NCI-H1930 (cell line): ENCODE measurements around the gene APPBP2.
"Not testable (repeated sequence)": the region's sequence is repeated elsewhere in the genome, so short reads cannot be mapped to it uniquely, and the experiment has no call there.

Source experiments
- DNase-seq, 2 experiments: peaks; one replicate each; lab custom pipeline; 2025; lab: John Stamatoyannopoulos, UW

Gene APPBP2

GRCh38 chr17:60433021-60433997 is 92.7 kb downstream of the APPBP2 start:
- DNase-seq = not testable (repeated sequence)

- DNase-seq = not testable (repeated sequence)
These were observed 95.5 kb downstream of the APPBP2 start for GRCh38 chr17:60430561-60430960.

- not testable (repeated sequence) for DNase-seq
These were observed 97.6 kb downstream of the APPBP2 start for GRCh38 chr17:60428491-60428890.

- no peak for DNase-seq
These were observed 99.4 kb downstream of the APPBP2 start for GRCh38 chr17:60426596-60426995.

- DNase-seq = no peak
These were observed 100.4 kb downstream of the APPBP2 start for GRCh38 chr17:60425626-60426025.

- no peak for DNase-seq
These were observed 102.2 kb downstream of the APPBP2 start for GRCh38 chr17:60423865-60424264.

- DNase-seq = no peak
These were observed 103.8 kb downstream of the APPBP2 start, which contains the start of gene CHCT1 for GRCh38 chr17:60422162-60422665. Gene CHCT1, plus strand, starts transcription at chr17:60422489. Its CDS starts 104 bp downstream, at chr17:60422593.

- peak; percentile 68 to 76 for DNase-seq
These were observed 104.5 kb downstream of the APPBP2 start for GRCh38 chr17:60421273-60422161.

- DNase-seq = not testable (repeated sequence)
These were observed 106.2 kb downstream of the APPBP2 start for GRCh38 chr17:60419875-60420274.

- not testable (repeated sequence) for DNase-seq
These were observed 107.0 kb downstream of the APPBP2 start for GRCh38 chr17:60419003-60419402.

GRCh38 chr17:60416368-60416925 is 109.6 kb downstream of the APPBP2 start:
- no peak for DNase-seq

GRCh38 chr17:60415146-60415545 is 110.9 kb downstream of the APPBP2 start:
- DNase-seq = no peak

GRCh38 chr17:60412701-60413100 is 113.3 kb downstream of the APPBP2 start:
- no peak for DNase-seq

- no peak for DNase-seq
These were observed 116.0 kb downstream of the APPBP2 start for GRCh38 chr17:60410001-60410400.

- DNase-seq = no peak
These were observed 119.2 kb downstream of the APPBP2 start for GRCh38 chr17:60406887-60407286.

GRCh38 chr17:60403962-60404361 is 122.1 kb downstream of the APPBP2 start:
- DNase-seq = no peak

- no peak for DNase-seq
These were observed 122.6 kb downstream of the APPBP2 start for GRCh38 chr17:60403523-60403810.

- no peak for DNase-seq
These were observed 124.2 kb downstream of the APPBP2 start for GRCh38 chr17:60401819-60402218.

- no peak for DNase-seq
These were observed 127.6 kb downstream of the APPBP2 start for GRCh38 chr17:60398227-60398959.

- DNase-seq = no peak
These were observed 129.6 kb downstream of the APPBP2 start for GRCh38 chr17:60396412-60396811.

GRCh38 chr17:60395508-60396065 is 130.5 kb downstream of the APPBP2 start:
- no peak for DNase-seq
